Neural cell (in vitro differentiated cells): ENCODE measurements around the gene MOV10L1. TPM values are rescaled to one million over a fixed set of nuclear protein-coding genes. Genes with fewer than 3 reads are reported as not detected.

Experiments used
- H2AFZ ChIP-seq: fragments of 200-600, 300-800 bp; sonication (generic), shearing (Covaris generic); 2 replicates; pipeline ENCODE4 v1.6.0; 2014; ENCODE audit warnings: low read depth, mild to moderate bottlenecking, antibody characterized with exemption, low read length, moderate library complexity
- H3F3A ChIP-seq: fragments of 200-600 bp; shearing (Covaris generic); 2 replicates; pipeline ENCODE4 v1.6.1; 2016; ENCODE audit warnings: mild to moderate bottlenecking, moderate library complexity, mixed read lengths, antibody characterized with exemption, low read length; ENCODE audit not compliant: insufficient read depth, poor library complexity, severe bottlenecking
- H3K27ac ChIP-seq: fragments of 200-600, 300-800 bp; sonication (generic), shearing (Covaris generic); 2 replicates; pipeline ENCODE4 v1.5.1; 2014; ENCODE audit warnings: mild to moderate bottlenecking, low read length, moderate library complexity
- H3K27me3 ChIP-seq: fragments of 300-800, 200-600 bp; sonication (generic), shearing (Covaris generic); 2 replicates; pipeline ENCODE4 v1.6.0; 2014; ENCODE audit warnings: mild to moderate bottlenecking, low read depth, low read length, moderate library complexity; ENCODE audit not compliant: insufficient read depth
- H3K36me3 ChIP-seq: fragments of 300-800, 200-600 bp; sonication (generic), shearing (Covaris generic); 2 replicates; pipeline ENCODE4 v1.5.1; 2014; ENCODE audit warnings: mild to moderate bottlenecking, antibody characterized with exemption, low read length, moderate library complexity; ENCODE audit not compliant: insufficient read depth
- H3K4me2 ChIP-seq: fragments of 300-800, 200-600 bp; sonication (generic), shearing (Covaris generic); 2 replicates; pipeline ENCODE4 v1.6.0; 2014; ENCODE audit warnings: mild to moderate bottlenecking, low read length
- H3K4me3 ChIP-seq: fragments of 300-800, 200-600 bp; sonication (generic), shearing (Covaris generic); 2 replicates; pipeline ENCODE4 v1.5.1; 2014; ENCODE audit warnings: mild to moderate bottlenecking, low read length, moderate library complexity
- H3K79me2 ChIP-seq: fragments of 200-600 bp; shearing (Covaris generic); replicated peaks from 2 replicates; pipeline ENCODE4 v1.6.0; 2014; ENCODE audit warnings: mild to moderate bottlenecking, low read length, moderate library complexity; ENCODE audit not compliant: insufficient read depth
- H3K9ac ChIP-seq: fragments of 300-800, 200-600 bp; sonication (generic), shearing (Covaris generic); 2 replicates; pipeline ENCODE4 v1.6.1; 2016; ENCODE audit warnings: mild to moderate bottlenecking, low read length, mixed read lengths
- H3K9me2 ChIP-seq: fragments of 200-600 bp; shearing (Covaris generic); 2 replicates; pipeline ENCODE4 v1.6.1; 2016; ENCODE audit warnings: mild to moderate bottlenecking, low read length, mixed read lengths; ENCODE audit not compliant: insufficient read depth
- H3K9me3 ChIP-seq: fragments of 200-600, 300-800 bp; sonication (generic), shearing (Covaris generic); 2 replicates; pipeline ENCODE4 v1.6.1; 2016; ENCODE audit warnings: mild to moderate bottlenecking, mixed run types, low read length, moderate library complexity, mixed read lengths
- H4K20me1 ChIP-seq: fragments of 200-600 bp; shearing (Covaris generic); 2 replicates; pipeline ENCODE4 v1.6.1; 2016; ENCODE audit warnings: mild to moderate bottlenecking, mixed run types; ENCODE audit not compliant: insufficient read depth
- EP300 ChIP-seq: fragments of 450-650 bp; conservative IDR thresholded peaks from 2 replicates; pipeline ENCODE4 v1.6.1; 2014; ENCODE audit warnings: antibody characterized with exemption, mild to moderate bottlenecking, moderate library complexity; ENCODE audit not compliant: poor library complexity, severe bottlenecking
- EZH2 ChIP-seq: fragments of 200-600, 300-800 bp; shearing (Covaris generic), sonication (generic); IDR thresholded peaks from 2 replicates; pipeline ENCODE4 v1.6.1; 2014; ENCODE audit warnings: antibody characterized with exemption, low read length, borderline replicate concordance, mild to moderate bottlenecking; ENCODE audit not compliant: insufficient read depth, poor library complexity, severe bottlenecking
- MXI1 ChIP-seq: fragments of 450-650 bp; conservative IDR thresholded peaks from 2 replicates; pipeline ENCODE4 v1.6.1; 2014; ENCODE audit warnings: antibody characterized with exemption, mild to moderate bottlenecking; ENCODE audit not compliant: poor library complexity, severe bottlenecking
- POLR2AphosphoS5 ChIP-seq: IDR thresholded peaks from 2 replicates; pipeline ENCODE4 v1.6.1; 2012
- RAD21 ChIP-seq: fragments of 450-650 bp; conservative IDR thresholded peaks from 2 replicates; pipeline ENCODE4 v1.6.1; 2014; ENCODE audit warnings: antibody characterized with exemption, mild to moderate bottlenecking, moderate library complexity
- SMC3 ChIP-seq: fragments of 450-650 bp; conservative IDR thresholded peaks from 2 replicates; pipeline ENCODE4 v1.6.1; 2014; ENCODE audit warnings: antibody characterized with exemption, mild to moderate bottlenecking, moderate library complexity; ENCODE audit not compliant: poor library complexity
- TAF1 ChIP-seq: IDR thresholded peaks from 2 replicates; pipeline ENCODE4 v1.6.1; 2012; ENCODE audit warnings: low read depth
- polyA plus RNA-seq: library from polyadenylated mRNA; depleted of rRNA; stranded (reverse); fragments of >200 nt; gene quantifications from 2 replicates; pipeline ENCODE4 v1.2.3, GENCODE V29; 2014
- TF ChIP-seq, protein P1 (sequence below): IDR thresholded peaks from 2 replicates; pipeline ENCODE4 v1.6.1; 2012; ENCODE audit warnings: borderline replicate concordance
- TF ChIP-seq, protein P2 (sequence below): fragments of 450-650 bp; IDR thresholded peaks from 2 replicates; pipeline ENCODE4 v1.5.1; 2014; ENCODE audit warnings: antibody characterized with exemption, mild to moderate bottlenecking, moderate library complexity; ENCODE audit not compliant: poor library complexity, severe bottlenecking

MOV10L1 gene
- polyA plus RNA-seq, 1 donor from 2014 or later, result not detected

DNA sequence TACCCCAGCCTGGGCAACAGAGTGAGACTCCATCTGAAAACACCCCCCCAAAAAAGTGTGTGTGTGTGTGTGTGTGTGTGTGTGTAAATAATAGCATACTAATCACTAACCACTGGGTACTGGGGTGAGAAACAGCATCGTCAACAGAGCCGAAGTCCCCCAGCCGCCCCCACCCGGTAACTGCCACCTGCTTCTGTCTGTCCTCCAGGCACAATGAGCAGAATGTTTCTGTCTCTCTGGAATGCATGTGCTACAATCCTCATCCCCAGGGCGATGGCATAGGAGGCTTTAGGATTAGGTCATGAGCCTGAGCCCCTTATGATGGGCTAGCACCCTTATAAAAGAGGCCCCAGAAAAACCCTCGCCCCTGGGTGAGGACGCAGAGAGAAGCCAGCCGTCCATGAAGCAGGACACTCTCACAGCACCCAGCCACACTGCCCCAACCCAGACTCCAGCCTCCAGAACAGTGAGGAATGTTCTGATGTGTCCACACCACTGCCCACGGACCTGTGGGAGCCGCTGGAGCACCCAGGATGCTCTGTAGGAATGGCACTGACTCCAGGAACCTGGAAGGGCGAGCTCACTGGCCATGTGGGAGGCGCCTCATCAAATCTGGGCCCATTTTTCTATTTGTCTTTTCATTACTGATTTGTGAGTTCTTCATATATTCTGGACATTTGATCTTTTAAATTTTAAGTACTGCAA is 41.6 kb upstream of the MOV10L1 start:
- no peaks in the 10 kb centered on the region for H3K79me2 ChIP-seq
- H3K27ac ChIP-seq, result no peak overlapping the region
- no peaks in the 10 kb centered on the region for H3K9me3 ChIP-seq
- no peak for TF ChIP-seq TAF1
- TF ChIP-seq EZH2, result no peak
- TF ChIP-seq, protein P1, sequence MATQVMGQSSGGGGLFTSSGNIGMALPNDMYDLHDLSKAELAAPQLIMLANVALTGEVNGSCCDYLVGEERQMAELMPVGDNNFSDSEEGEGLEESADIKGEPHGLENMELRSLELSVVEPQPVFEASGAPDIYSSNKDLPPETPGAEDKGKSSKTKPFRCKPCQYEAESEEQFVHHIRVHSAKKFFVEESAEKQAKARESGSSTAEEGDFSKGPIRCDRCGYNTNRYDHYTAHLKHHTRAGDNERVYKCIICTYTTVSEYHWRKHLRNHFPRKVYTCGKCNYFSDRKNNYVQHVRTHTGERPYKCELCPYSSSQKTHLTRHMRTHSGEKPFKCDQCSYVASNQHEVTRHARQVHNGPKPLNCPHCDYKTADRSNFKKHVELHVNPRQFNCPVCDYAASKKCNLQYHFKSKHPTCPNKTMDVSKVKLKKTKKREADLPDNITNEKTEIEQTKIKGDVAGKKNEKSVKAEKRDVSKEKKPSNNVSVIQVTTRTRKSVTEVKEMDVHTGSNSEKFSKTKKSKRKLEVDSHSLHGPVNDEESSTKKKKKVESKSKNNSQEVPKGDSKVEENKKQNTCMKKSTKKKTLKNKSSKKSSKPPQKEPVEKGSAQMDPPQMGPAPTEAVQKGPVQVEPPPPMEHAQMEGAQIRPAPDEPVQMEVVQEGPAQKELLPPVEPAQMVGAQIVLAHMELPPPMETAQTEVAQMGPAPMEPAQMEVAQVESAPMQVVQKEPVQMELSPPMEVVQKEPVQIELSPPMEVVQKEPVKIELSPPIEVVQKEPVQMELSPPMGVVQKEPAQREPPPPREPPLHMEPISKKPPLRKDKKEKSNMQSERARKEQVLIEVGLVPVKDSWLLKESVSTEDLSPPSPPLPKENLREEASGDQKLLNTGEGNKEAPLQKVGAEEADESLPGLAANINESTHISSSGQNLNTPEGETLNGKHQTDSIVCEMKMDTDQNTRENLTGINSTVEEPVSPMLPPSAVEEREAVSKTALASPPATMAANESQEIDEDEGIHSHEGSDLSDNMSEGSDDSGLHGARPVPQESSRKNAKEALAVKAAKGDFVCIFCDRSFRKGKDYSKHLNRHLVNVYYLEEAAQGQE, result no peak
- H3K9me2 ChIP-seq, result no peaks in the 10 kb centered on the region
- H3K4me2 ChIP-seq, result no peak overlapping the region
- H4K20me1 ChIP-seq, result no peaks in the 10 kb centered on the region
- H3F3A ChIP-seq, result no peaks in the 10 kb centered on the region
- H3K27me3 ChIP-seq, result no peaks in the 10 kb centered on the region
- no peak overlapping the region for H3K9ac ChIP-seq
- H2AFZ ChIP-seq, result no peak overlapping the region
- no peaks in the 10 kb centered on the region for H3K36me3 ChIP-seq
- H3K4me3 ChIP-seq, result no peak overlapping the region

DNA sequence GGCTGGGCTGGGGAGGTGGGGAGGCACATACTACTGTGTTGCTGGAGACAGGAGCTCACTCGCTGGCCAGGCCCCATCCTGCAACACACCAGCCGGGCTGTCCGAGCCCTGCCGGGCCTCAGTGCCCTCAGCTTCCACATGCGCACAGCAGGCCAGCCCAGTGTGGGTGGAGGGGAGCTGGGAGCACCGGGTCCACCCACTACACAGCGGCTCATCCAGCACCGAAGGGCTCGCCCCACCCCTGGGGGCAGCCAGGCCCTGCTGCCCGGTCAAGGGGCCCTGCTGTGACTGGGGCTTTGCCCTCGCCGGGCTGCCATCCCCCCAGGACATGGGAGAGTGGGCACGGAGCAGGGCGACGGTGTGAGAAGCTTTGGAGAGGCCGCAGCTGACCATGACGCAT is 41.0 kb upstream of the MOV10L1 start:
- Histone ChIP-seq H3K36me3 (no peaks in the 10 kb centered on the region), H3K27me3 (no peaks in the 10 kb centered on the region), H3K4me2 (no peak overlapping the region), H3K9me3 (peaks cover 5% of the 10 kb centered on the region), H3F3A (no peaks in the 10 kb centered on the region), H3K79me2 (no peaks in the 10 kb centered on the region), H4K20me1 (no peaks in the 10 kb centered on the region), H3K9ac (no peak overlapping the region), H3K4me3 (no peak overlapping the region), H3K27ac (no peak overlapping the region), H3K9me2 (no peaks in the 10 kb centered on the region), H2AFZ (no peak overlapping the region)
- TF ChIP-seq, protein P2, sequence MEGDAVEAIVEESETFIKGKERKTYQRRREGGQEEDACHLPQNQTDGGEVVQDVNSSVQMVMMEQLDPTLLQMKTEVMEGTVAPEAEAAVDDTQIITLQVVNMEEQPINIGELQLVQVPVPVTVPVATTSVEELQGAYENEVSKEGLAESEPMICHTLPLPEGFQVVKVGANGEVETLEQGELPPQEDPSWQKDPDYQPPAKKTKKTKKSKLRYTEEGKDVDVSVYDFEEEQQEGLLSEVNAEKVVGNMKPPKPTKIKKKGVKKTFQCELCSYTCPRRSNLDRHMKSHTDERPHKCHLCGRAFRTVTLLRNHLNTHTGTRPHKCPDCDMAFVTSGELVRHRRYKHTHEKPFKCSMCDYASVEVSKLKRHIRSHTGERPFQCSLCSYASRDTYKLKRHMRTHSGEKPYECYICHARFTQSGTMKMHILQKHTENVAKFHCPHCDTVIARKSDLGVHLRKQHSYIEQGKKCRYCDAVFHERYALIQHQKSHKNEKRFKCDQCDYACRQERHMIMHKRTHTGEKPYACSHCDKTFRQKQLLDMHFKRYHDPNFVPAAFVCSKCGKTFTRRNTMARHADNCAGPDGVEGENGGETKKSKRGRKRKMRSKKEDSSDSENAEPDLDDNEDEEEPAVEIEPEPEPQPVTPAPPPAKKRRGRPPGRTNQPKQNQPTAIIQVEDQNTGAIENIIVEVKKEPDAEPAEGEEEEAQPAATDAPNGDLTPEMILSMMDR, result no peak
- TF ChIP-seq, protein P1, result no peak
- TF ChIP-seq RAD21, result no peak
- TF ChIP-seq EP300, result no peak
- TF ChIP-seq EZH2, result no peak
- TF ChIP-seq TAF1, result no peak
- TF ChIP-seq SMC3, result no peak
- TF ChIP-seq POLR2AphosphoS5, result no peak
- TF ChIP-seq MXI1, result no peak
